ENCODE results near the gene BMPR1B.
A peak's percentile ranks its signal among the peaks of the same experiment; 100 is the strongest.
"Not testable (repeated sequence)": the region's sequence is repeated elsewhere in the genome, so short reads cannot be mapped to it uniquely, and the experiment has no call there.

The BMPR1B gene

DNA sequence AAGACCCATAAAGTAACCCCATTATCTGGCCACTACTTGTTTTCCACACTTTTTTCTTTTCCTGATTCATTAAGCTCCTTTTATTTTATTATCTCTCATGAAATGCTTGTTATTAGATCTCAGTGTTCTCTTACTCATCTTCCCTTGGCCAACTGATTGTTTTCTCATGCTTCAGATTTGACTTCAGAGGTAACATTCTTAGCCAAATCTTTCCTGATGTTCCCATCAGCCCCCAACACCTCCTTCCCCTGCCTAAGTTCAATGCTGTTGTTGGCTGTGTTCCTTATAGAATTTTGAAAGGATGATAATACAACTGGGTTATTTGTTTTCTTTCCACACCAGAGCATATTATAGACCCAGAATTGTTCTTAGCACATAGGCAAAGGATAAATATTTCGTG is 75.6 kb downstream of the BMPR1B start:
- no peak for DNase-seq (ENCODE audit: low read depth)

- DNase-seq (ENCODE audit: low read depth), result no peak
Measured at GRCh38 chr4:94834501-94834900, 76.7 kb downstream of the BMPR1B start.

- not testable (repeated sequence) for DNase-seq (ENCODE audit: low read depth)
Measured at GRCh38 chr4:94841166-94841863, 83.6 kb downstream of the BMPR1B start.

DNA sequence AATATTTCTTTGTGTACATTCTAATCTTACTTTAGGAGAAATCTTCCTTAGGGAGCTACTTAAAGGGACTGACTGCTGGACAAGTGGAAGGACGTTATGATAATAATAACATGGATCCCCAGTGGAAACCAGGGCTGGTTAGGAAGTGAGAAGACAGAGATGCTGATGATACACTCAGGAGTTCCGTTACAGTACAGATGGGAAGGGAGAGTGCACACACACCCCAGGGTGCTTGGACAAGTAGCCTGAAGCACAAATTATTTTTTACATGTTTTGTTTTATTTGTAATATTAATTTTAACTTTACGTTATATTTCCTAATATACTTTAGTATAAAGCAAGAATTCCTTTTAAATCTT is 84.1 kb downstream of the BMPR1B start:
- no peak for DNase-seq (ENCODE audit: low read depth)

DNA sequence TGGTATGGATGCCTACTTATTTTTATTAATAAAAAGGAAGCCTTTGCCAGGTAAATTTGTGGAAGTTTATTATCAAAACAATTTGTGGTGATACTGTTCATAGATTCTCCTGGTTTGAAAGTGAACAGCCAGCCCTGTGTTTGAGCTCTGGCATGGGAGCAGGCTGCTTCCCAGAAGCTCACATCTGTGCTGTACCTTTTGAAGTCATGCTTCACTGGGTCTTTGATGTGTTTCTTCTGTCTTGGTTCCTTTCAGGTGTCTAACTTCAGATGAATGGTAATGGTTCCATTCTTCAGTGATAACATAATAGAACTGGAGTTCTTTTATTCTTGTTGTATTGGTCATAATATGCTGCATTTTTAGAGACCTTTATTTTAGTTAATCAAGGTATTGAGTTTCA is 85.5 kb downstream of the BMPR1B start:
- DNase-seq (ENCODE audit: low read depth), result no peak

- no peak for DNase-seq (ENCODE audit: low read depth)
Measured at GRCh38 chr4:94848326-94848725, 90.6 kb downstream of the BMPR1B start.

DNA sequence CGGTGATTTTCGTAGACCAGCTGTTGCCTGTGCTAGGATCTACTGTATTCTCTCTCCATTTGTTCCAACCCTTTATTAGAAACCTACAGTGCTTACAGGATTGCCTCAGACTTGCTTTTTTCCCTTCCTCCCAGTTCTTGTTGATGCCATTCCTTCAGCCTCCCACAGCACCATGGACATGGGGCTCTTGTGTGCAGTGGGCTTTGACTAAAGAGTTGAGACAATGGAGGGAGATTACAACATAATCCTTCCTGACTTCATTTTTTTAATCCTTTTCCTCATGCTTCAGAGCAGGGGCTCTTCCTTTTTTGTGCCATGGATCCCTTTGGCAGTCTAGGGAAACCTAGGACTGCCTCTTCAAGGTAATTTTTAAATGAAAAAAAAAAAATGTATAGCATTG is 92.1 kb downstream of the BMPR1B start:
- no peak for DNase-seq (ENCODE audit: low read depth)

DNA sequence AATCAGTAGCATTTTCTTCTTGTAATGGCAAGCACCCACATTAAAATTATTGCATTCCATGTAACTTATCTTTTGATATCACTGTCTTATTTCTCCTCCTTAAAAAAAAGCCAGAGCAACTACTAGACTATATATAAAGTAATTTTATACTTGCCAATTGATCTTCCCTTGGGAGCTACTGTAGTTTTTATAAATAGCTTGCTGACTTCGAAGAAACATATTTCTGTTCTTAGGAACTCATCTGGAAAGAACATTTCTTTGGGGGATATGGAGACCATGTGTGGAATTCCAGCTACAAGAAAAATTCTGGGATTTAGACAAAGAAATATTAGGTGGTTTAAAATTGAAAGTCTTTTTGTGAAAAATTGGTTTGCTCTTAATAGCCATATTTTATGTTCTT is 94.9 kb downstream of the BMPR1B start:
- DNase-seq (ENCODE audit: low read depth), result no peak

DNA sequence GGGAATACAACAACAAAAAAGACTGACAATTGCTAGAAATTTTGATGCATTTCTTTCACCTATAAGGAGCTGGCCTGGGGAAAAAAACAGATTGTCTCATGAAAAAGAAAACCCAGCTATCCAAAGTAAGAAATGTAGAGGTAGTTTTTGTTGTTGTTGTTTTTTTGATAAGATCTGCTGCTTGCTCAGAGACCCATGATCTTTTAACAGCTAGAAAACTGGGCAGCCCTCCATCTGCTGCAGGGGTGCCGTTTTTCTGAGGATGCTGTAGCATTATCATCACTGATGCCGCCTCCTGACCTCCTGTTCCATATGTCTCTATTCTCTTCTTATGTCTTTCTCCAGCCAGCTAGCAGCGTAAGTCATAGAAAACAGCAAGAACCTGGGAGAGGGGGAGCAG is 98.3 kb downstream of the BMPR1B start:
- DNase-seq (ENCODE audit: low read depth), result no peak

DNA sequence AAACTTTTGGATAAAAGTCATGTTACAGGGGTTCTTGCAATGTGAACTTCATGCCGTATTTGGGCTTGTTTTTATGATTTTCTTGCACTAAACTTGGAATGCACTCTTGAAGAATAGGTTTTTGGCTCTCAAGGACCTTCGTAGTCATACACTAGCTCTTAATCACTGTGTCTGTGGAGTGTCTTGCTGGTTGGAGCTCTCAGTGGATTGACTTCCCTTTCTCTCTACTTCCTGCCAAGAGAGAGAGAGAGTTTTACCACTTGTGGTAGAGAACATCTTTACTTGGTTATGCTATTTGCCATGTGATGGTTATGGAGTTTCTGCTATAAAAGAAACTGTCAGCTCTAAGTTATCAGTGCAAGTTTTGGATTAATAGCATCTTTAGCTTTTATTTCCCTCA is 112.4 kb downstream of the BMPR1B start:
- peak; percentile 27 for DNase-seq (ENCODE audit: low read depth)

- no peak for DNase-seq (ENCODE audit: low read depth)
Measured at GRCh38 chr4:94871644-94872305, 114.0 kb downstream of the BMPR1B start.

DNA sequence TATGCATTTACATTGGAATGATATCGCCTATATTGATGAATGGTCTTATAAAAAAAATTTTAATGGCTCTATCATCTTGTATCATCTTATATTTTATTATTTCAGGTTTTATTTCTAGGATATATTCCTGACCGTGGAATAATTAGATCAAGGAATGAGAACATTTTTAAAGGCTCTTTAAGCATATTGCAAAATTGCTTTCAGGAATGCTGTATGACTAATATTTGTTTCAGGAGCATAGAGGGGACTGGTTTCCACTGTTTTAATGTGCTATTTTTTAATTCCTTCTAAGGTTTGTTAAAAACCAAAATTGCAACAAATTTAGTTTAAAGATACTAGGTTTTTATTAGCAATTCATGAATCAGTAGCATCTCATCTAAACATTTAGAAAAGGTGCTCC is 120.2 kb downstream of the BMPR1B start:
- peak; percentile 34 for DNase-seq (ENCODE audit: low read depth)

DNA sequence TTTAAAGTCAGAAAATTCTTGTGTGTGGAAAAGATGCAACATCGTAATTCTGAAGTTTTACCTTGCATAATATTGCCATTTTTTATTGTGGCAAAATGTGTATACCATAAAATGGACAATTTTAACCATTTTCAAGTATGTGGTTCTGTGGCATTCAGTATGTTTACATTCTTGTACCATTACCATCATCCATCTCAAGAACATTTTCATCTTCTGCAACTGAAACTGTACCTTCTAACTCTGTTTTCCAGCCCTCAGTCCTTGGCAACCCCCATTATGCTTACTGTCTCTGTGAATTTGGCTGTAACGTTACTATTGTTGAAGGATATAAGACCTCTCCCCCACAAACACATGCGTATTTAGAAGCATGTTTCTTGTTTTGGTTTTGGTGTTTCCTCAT is 123.2 kb downstream of the BMPR1B start:
- peak; percentile 55 for DNase-seq (ENCODE audit: low read depth)

GRCh38 chr4:94882756-94883155 is 125.0 kb downstream of the BMPR1B start:
- no peak for DNase-seq (ENCODE audit: low read depth)

DNA sequence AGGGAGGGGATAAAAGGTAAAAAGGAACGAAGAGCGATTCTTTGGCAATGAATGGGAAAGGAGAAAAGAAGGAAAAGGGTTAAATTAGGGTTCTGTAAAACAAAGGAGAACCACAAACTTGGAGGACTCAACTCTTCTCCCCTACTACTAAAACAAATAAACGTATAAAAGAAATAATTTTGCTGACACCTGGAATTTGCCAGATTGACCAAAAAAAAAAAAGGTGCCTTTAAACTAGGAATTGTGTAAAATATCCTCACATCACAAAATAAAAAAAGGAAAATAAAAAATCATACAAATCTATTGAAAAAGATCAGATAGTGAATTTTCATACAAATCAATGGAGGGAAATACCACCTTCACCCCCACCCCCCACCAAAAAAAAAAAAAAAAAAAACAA is 129.3 kb downstream of the BMPR1B start:
- DNase-seq (ENCODE audit: low read depth), result no peak

DNA sequence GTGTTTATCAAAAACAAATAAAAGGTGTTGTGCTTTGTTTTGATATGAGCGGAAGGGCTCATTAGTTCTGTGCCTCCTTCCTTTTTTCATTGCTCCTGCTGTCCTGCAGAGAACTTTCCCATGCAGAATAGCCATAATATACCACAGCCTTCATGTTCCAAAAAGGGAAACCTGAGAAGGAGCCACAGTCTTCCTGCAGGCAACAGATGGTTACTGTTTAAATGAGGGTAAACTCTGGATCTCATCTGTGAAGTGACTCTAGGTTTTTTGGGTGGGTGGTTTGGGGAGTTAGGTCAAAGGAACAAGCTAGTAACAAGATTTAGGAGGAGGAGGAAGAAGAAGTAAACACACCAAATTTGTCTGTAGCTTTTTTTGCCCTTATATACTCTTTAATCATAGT is 131.8 kb downstream of the BMPR1B start:
- no peak for DNase-seq (ENCODE audit: low read depth)

GRCh38 chr4:94889946-94890345 is 132.2 kb downstream of the BMPR1B start:
- DNase-seq (ENCODE audit: low read depth), result peak; percentile 66

GRCh38 chr4:94890579-94890978 is 132.8 kb downstream of the BMPR1B start:
- no peak for DNase-seq (ENCODE audit: low read depth)

DNA sequence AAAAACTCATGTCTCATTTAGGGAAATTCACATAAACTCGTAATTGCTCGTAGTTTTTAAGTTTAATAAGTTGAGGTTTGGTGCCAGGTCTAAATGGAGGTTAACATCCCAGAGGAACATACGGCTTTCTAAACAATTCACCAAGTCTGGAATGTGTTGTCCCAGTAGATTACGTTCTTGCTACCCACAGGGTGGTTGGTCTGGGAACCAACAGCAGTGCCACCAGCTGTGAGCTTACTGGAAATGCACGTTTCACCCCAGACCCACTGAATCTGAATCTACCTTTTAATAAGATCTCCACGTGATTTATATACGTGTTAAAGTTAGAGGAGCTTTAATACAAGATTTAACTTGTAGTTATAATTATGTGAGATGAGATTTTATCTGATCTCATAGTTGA is 134.3 kb downstream of the BMPR1B start:
- no peak for DNase-seq (ENCODE audit: low read depth)

- no peak for DNase-seq (ENCODE audit: low read depth)
Measured at GRCh38 chr4:94895081-94895480, 137.3 kb downstream of the BMPR1B start.

- no peak for DNase-seq (ENCODE audit: low read depth)
Measured at GRCh38 chr4:94897023-94897422, 139.3 kb downstream of the BMPR1B start.

- no peak for DNase-seq (ENCODE audit: low read depth)
Measured at GRCh38 chr4:94905511-94905910, 147.8 kb downstream of the BMPR1B start.

DNA sequence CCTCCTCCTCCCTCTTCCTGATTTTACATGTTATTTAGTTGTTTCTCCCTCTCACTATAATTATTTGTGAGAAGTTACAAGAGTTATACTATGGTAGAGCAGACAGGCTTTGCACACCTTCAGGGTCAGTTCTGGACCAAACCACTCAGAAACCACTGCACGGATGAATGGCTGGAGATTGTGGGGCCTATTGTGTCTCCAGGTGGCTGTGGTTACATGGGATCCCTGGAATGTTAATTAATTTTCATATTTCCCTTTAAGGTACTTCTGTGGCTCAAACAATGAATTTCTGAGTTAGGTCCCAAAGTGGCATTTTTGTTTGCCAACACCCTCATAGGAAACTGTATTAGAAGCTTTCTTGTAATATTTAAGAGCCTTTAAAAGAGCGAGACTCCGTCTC is 151.9 kb downstream of the BMPR1B start:
- DNase-seq (ENCODE audit: low read depth), result no peak

- DNase-seq (ENCODE audit: low read depth), result no peak
Measured at GRCh38 chr4:94911106-94911505, 153.4 kb downstream of the BMPR1B start.

Measured in GM04503 (cell line).